Trophoblast cell (in vitro differentiated cells and primary cell): ENCODE results near the gene ATF7IP.

Experiments used
- DNase-seq, 2 donors: peaks; one replicate each; pipeline ENCODE4 v3.0.0-alpha.2; 2016
- H2AFZ ChIP-seq: 2 replicates; pipeline ENCODE4 v1.6.1; 2013; ENCODE audit warnings: low read length, moderate library complexity, mild to moderate bottlenecking; ENCODE audit not compliant: insufficient read depth, poor library complexity
- H2AK5ac ChIP-seq: 2 replicates; pipeline ENCODE4 v1.6.1; 2013; ENCODE audit warnings: mild to moderate bottlenecking, low read length
- H2BK120ac ChIP-seq: 2 replicates; pipeline ENCODE4 v1.6.1; 2013; ENCODE audit warnings: low read length, mild to moderate bottlenecking, moderate library complexity; ENCODE audit not compliant: insufficient read depth, poor library complexity
- H2BK12ac ChIP-seq: 2 replicates; pipeline ENCODE4 v1.6.1; 2013; ENCODE audit warnings: mild to moderate bottlenecking, low read length, moderate library complexity
- H2BK5ac ChIP-seq: 2 replicates; pipeline ENCODE4 v1.6.1; 2013; ENCODE audit warnings: low read length, low read depth, moderate library complexity, mild to moderate bottlenecking; ENCODE audit not compliant: poor library complexity
- H3K14ac ChIP-seq: 2 replicates; pipeline ENCODE4 v1.6.1; 2013; ENCODE audit warnings: mild to moderate bottlenecking, low read length
- H3K18ac ChIP-seq: 2 replicates; pipeline ENCODE4 v1.6.1; 2013; ENCODE audit warnings: mild to moderate bottlenecking, low read length
- H3K23ac ChIP-seq: 2 replicates; pipeline ENCODE4 v1.6.1; 2013; ENCODE audit warnings: low read length
- H3K27ac ChIP-seq: 2 replicates; pipeline ENCODE4 v1.5.1; 2013; ENCODE audit warnings: low read depth, mild to moderate bottlenecking, inconsistent platforms, low read length, moderate library complexity
- H3K27me3 ChIP-seq: 2 replicates; pipeline ENCODE4 v1.6.1; 2013; ENCODE audit warnings: inconsistent platforms, mild to moderate bottlenecking, low read length, moderate library complexity; ENCODE audit not compliant: insufficient read depth
- H3K36me3 ChIP-seq, 2 experiments: 1 replicate in 1 of 2; 2 replicates in 1 of 2; pipeline ENCODE4 v1.6.1; 2013; ENCODE audit warnings: low read length in 2 of 2, mild to moderate bottlenecking in 2 of 2, moderate library complexity in 1 of 2; ENCODE audit not compliant: insufficient read depth in 2 of 2, control insufficient read depth in 1 of 2
- H3K4ac ChIP-seq: 2 replicates; pipeline ENCODE4 v1.6.1; 2013; ENCODE audit warnings: low read depth, mild to moderate bottlenecking, low read length, moderate library complexity
- H3K4me1 ChIP-seq, 2 experiments: 1 replicate in 1 of 2; 2 replicates in 1 of 2; pipeline ENCODE4 v1.6.1; 2013; ENCODE audit warnings: low read length in 2 of 2, mild to moderate bottlenecking in 2 of 2, moderate library complexity in 1 of 2; ENCODE audit not compliant: insufficient read depth in 2 of 2, control insufficient read depth in 1 of 2
- H3K4me2 ChIP-seq: 2 replicates; pipeline ENCODE4 v1.6.1; 2013; ENCODE audit warnings: inconsistent platforms, mild to moderate bottlenecking, low read length, moderate library complexity
- H3K4me3 ChIP-seq: 2 replicates; pipeline ENCODE4 v1.5.1; 2013; ENCODE audit warnings: mild to moderate bottlenecking, low read depth, low read length, inconsistent platforms
- H3K79me1 ChIP-seq: one replicate; pipeline ENCODE4 v1.6.1; 2013; ENCODE audit warnings: low read length
- H3K79me2 ChIP-seq: 2 replicates; pipeline ENCODE4 v1.6.1; 2013; ENCODE audit warnings: low read length, mild to moderate bottlenecking; ENCODE audit not compliant: control insufficient read depth, insufficient read depth, poor library complexity
- H3K9ac ChIP-seq: 2 replicates; pipeline ENCODE4 v1.6.1; 2013; ENCODE audit warnings: mild to moderate bottlenecking, low read length
- H3K9me3 ChIP-seq: 2 replicates; pipeline ENCODE4 v1.6.1; 2013; ENCODE audit warnings: low read depth, mild to moderate bottlenecking, control low read depth, inconsistent platforms, low read length; ENCODE audit not compliant: insufficient read depth
- H4K12ac ChIP-seq: 2 replicates; pipeline ENCODE4 v1.6.1; 2013; ENCODE audit warnings: low read depth, mild to moderate bottlenecking, low read length, moderate library complexity
- H4K8ac ChIP-seq: 2 replicates; pipeline ENCODE4 v1.6.1; 2013; ENCODE audit warnings: low read depth, mild to moderate bottlenecking, low read length, moderate library complexity
- H4K91ac ChIP-seq: one replicate; pipeline ENCODE4 v1.6.1; 2013; ENCODE audit warnings: low read depth, mild to moderate bottlenecking, low read length, moderate library complexity
- WGBS: extraction: QIAGEN DNeasy Blood & Tissue Kit; methylation state at CpG from one replicate; pipeline ENCODE4 v1.1.7; 2013; ENCODE audit warnings: missing lambda C conversion rate; ENCODE audit not compliant: insufficient read length, insufficient coverage; ENCODE audit errors: extremely low coverage; 5-methylcytosine and 5-hydroxymethylcytosine counted together

Gene ATF7IP

GRCh38 chr12:14435627-14436026, 70.1 kb downstream of the ATF7IP start:
- Histone ChIP-seq H3K18ac (no peak overlapping the region), H2AK5ac (no peak overlapping the region), H2BK120ac (no peak overlapping the region), H3K4me2 (no peak overlapping the region), H2AFZ (no peak overlapping the region), H3K79me1 (no peaks in the 10 kb centered on the region), H3K27me3 (no peaks in the 10 kb centered on the region), H3K79me2 (no peaks in the 10 kb centered on the region), H3K4me3 (no peak overlapping the region), H3K9ac (no peak overlapping the region), H3K23ac (no peak overlapping the region), H4K12ac (no peak overlapping the region), H3K9me3 (no peaks in the 10 kb centered on the region), H2BK12ac (no peak overlapping the region), H3K14ac (no peak overlapping the region), H2BK5ac (no peak overlapping the region), H3K4me1 (no peaks in the 10 kb centered on the region), H3K36me3 (peaks cover 10 to 12% of the 10 kb centered on the region in 2 experiments), H4K8ac (no peak overlapping the region), H4K91ac (no peak overlapping the region), H3K4ac (no peak overlapping the region), H3K27ac (no peak overlapping the region)
- no CpG with 5 or more reads among the region's 1 CpG for WGBS
- DNase-seq = no peak

GRCh38 chr12:14442221-14442881, 76.9 kb downstream of the ATF7IP start:
- no peak overlapping the region for H2AFZ ChIP-seq
- no peak overlapping the region for H4K91ac ChIP-seq
- peaks cover 11 to 14% of the 10 kb centered on the region in 2 experiments for H3K36me3 ChIP-seq
- no peak overlapping the region for H3K27ac ChIP-seq
- no peak overlapping the region for H3K23ac ChIP-seq
- no peak overlapping the region for H3K4ac ChIP-seq
- H3K79me2 ChIP-seq = no peaks in the 10 kb centered on the region
- no peak overlapping the region for H3K9ac ChIP-seq
- no peak overlapping the region for H3K4me2 ChIP-seq
- H2BK120ac ChIP-seq = no peak overlapping the region
- H4K8ac ChIP-seq = no peak overlapping the region
- no peak overlapping the region for H4K12ac ChIP-seq
- no peak for DNase-seq
- H3K79me1 ChIP-seq = no peaks in the 10 kb centered on the region
- H3K4me1 ChIP-seq = no peaks in the 10 kb centered on the region
- no peak overlapping the region for H2AK5ac ChIP-seq
- no peak overlapping the region for H3K14ac ChIP-seq
- H3K4me3 ChIP-seq = no peak overlapping the region
- no CpG with 5 or more reads among the region's 5 CpGs for WGBS
- H3K9me3 ChIP-seq = no peaks in the 10 kb centered on the region
- H2BK5ac ChIP-seq = no peak overlapping the region
- H3K18ac ChIP-seq = no peak overlapping the region
- no peak overlapping the region for H2BK12ac ChIP-seq
- no peaks in the 10 kb centered on the region for H3K27me3 ChIP-seq

- no peak overlapping the region for H2AK5ac ChIP-seq
- no peaks in the 10 kb centered on the region for H3K27me3 ChIP-seq
- H4K91ac ChIP-seq = no peak overlapping the region
- no peak overlapping the region for H3K18ac ChIP-seq
- no peak overlapping the region for H3K23ac ChIP-seq
- no peak overlapping the region for H3K4me2 ChIP-seq
- peaks cover 10 to 11% of the 10 kb centered on the region in 2 experiments for H3K36me3 ChIP-seq
- no peak overlapping the region for H2BK5ac ChIP-seq
- H4K12ac ChIP-seq = no peak overlapping the region
- no peak overlapping the region for H3K4ac ChIP-seq
- H2BK12ac ChIP-seq = no peak overlapping the region
- no peak overlapping the region for H2AFZ ChIP-seq
- H3K9ac ChIP-seq = no peak overlapping the region
- no peak overlapping the region for H4K8ac ChIP-seq
- H3K4me3 ChIP-seq = no peak overlapping the region
- no peaks in the 10 kb centered on the region for H3K9me3 ChIP-seq
- no peaks in the 10 kb centered on the region for H3K4me1 ChIP-seq
- no peak overlapping the region for H3K14ac ChIP-seq
- H2BK120ac ChIP-seq = no peak overlapping the region
- no peaks in the 10 kb centered on the region for H3K79me1 ChIP-seq
- no peak for DNase-seq
- H3K27ac ChIP-seq = no peak overlapping the region
- no peaks in the 10 kb centered on the region for H3K79me2 ChIP-seq
Measured at GRCh38 chr12:14443531-14443930, 78.0 kb downstream of the ATF7IP start.

- H3K4me2 ChIP-seq = no peak overlapping the region
- H2BK12ac ChIP-seq = no peak overlapping the region
- no peak overlapping the region for H3K9ac ChIP-seq
- no peak overlapping the region for H2BK5ac ChIP-seq
- H2BK120ac ChIP-seq = no peak overlapping the region
- H4K12ac ChIP-seq = no peak overlapping the region
- H4K91ac ChIP-seq = no peak overlapping the region
- no peaks in the 10 kb centered on the region for H3K9me3 ChIP-seq
- H3K27ac ChIP-seq = no peak overlapping the region
- DNase-seq = no peak
- H3K27me3 ChIP-seq = no peaks in the 10 kb centered on the region
- no peak overlapping the region for H3K4me3 ChIP-seq
- H3K4me1 ChIP-seq = peaks cover 0 to 3% of the 10 kb centered on the region in 2 experiments
- H3K14ac ChIP-seq = no peak overlapping the region
- H2AFZ ChIP-seq = no peak overlapping the region
- H4K8ac ChIP-seq = no peak overlapping the region
- no peak overlapping the region for H3K4ac ChIP-seq
- no peak overlapping the region for H3K23ac ChIP-seq
- peaks cover 6 to 16% of the 10 kb centered on the region in 2 experiments for H3K36me3 ChIP-seq
- H3K18ac ChIP-seq = no peak overlapping the region
- H3K79me2 ChIP-seq = no peaks in the 10 kb centered on the region
- no peaks in the 10 kb centered on the region for H3K79me1 ChIP-seq
- H2AK5ac ChIP-seq = no peak overlapping the region
Measured at GRCh38 chr12:14450479-14450878, 85.0 kb downstream of the ATF7IP start.
